ENCODE measurements around the gene UNG.

The UNG gene

DNA sequence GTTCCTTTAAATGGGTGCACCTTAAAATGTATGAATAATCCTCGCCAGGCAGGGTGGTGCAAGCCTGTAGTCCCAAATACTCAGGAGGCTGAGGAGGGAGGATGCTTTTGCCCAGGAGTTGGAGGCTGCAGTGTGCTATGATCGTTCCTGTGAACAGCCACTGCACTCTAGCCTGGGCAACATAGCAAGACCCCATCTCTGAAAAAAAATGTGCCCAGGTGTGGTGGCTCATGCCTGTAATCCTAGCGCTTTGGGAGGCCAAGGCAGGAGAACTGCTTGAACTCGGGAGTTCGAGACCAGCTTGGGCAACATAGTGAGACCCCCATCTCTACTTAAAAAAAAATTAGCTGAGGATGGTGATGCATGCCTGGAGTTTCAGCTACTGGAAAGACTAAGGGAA, 58.6 kb downstream of the UNG start:
- DNase-seq (ENCODE audit: low read depth) = no peak

DNA sequence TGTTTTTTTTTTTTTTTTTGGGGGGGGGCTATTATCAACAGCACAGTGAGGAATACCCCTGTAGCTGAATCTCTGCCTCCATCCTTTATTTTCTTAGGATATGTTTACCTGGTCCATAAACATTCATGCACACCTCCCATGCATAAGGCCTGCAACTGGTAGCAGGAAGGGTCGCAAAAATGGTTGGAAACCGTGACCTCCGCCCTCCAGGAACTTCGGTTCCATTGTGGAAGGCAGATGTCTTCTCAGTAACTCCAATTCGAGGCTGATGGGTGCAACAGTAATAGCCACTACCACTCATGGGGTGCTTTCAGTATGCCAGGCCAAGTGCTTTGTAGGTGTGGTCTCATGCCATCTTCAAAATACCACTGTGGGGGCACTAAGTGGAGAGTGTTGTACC, 59.2 kb downstream of the UNG start:
- no peak for DNase-seq (ENCODE audit: low read depth)

DNA sequence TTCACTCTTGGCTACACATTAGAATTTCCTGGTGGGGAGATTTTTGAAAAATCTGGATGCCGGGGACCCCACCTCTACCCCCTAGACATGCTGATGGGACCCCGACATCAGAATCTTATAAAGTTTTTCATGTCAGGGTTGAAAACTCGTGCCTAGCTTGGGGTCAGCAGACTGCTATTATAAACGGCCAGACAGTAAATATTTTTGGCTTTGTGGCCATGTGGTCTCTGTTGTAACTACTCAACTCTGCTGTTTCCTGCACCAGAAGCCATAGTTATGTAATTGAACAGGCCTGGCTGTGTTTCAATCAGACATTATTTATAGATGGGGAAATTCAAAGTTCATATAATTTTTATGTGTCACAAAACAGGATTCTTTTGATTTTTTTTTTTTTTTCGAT, 60.6 kb downstream of the UNG start:
- DNase-seq (ENCODE audit: low read depth) = no peak

DNA sequence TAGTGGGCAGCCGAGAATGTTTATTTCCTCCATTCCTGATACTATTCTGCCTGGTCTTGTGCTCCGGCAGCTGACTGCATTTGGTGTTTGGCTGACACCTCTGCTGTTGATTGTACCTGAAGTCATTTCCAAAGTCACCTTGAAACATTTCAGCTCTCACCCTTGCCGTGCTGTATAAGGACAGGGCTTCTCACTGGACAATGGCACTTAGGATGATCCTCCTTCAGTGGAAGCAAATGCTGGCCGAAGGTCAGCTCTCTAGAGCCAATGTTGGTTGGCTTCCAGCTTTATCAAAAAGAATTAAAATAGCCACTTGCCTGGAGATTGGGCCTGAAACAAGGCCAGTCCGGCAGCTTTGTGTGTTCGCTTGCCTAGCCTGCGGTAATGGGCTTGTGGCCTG, 63.0 kb downstream of the UNG start:
- no peak for DNase-seq (ENCODE audit: low read depth)

All from stimulated activated CD8-positive, alpha-beta memory T cell treated with anti-CD3 and anti-CD28 coated beads, Interleukin-15, amount 100 ng/mL, for 24 hours (primary cell).